NCI-H82 (cell line): ENCODE measurements around the gene SLC1A5.

Source experiments
- DNase-seq: peaks from one replicate; lab custom pipeline; 2025; lab: John Stamatoyannopoulos, UW

SLC1A5 gene

GRCh38 chr19:46742926-46743480 lies 45.4 kb downstream of the SLC1A5 start:
- no peak for DNase-seq

GRCh38 chr19:46741447-46741846 lies 46.9 kb downstream of the SLC1A5 start:
- DNase-seq = no peak

- DNase-seq = no peak
Measured at GRCh38 chr19:46739290-46739771, 49.1 kb downstream of the SLC1A5 start.

GRCh38 chr19:46737761-46738171 lies 50.6 kb downstream of the SLC1A5 start:
- DNase-seq = no peak

- DNase-seq = no peak
Measured at GRCh38 chr19:46737298-46737654, 51.1 kb downstream of the SLC1A5 start.

GRCh38 chr19:46736531-46737297 lies 51.7 kb downstream of the SLC1A5 start:
- no peak for DNase-seq

- DNase-seq = no peak
Measured at GRCh38 chr19:46733690-46734292, 54.6 kb downstream of the SLC1A5 start.

GRCh38 chr19:46732966-46733689 lies 55.3 kb downstream of the SLC1A5 start:
- no peak for DNase-seq

- DNase-seq = no peak
Measured at GRCh38 chr19:46732172-46732938, 56.0 kb downstream of the SLC1A5 start.

- no peak for DNase-seq
Measured at GRCh38 chr19:46731584-46731983, 56.8 kb downstream of the SLC1A5 start.

- no peak for DNase-seq
Measured at GRCh38 chr19:46731007-46731501, 57.3 kb downstream of the SLC1A5 start.

GRCh38 chr19:46730595-46730994 lies 57.8 kb downstream of the SLC1A5 start:
- DNase-seq = no peak

GRCh38 chr19:46730187-46730586 lies 58.2 kb downstream of the SLC1A5 start:
- DNase-seq = no peak

GRCh38 chr19:46729696-46730095 lies 58.7 kb downstream of the SLC1A5 start:
- DNase-seq = no peak

GRCh38 chr19:46728693-46729339 lies 59.6 kb downstream of the SLC1A5 start:
- peak; percentile 75 for DNase-seq

- no peak for DNase-seq
Measured at GRCh38 chr19:46728208-46728607, 60.2 kb downstream of the SLC1A5 start.

GRCh38 chr19:46727757-46728156 lies 60.6 kb downstream of the SLC1A5 start:
- no peak for DNase-seq

GRCh38 chr19:46726971-46727501 lies 61.4 kb downstream of the SLC1A5 start:
- DNase-seq = no peak

- no peak for DNase-seq
Measured at GRCh38 chr19:46726551-46726950, 61.8 kb downstream of the SLC1A5 start.

- no peak for DNase-seq
Measured at GRCh38 chr19:46725859-46726393, 62.5 kb downstream of the SLC1A5 start.
